Measurements from ENCODE around the gene VAV2. TPM values are rescaled to one million over a fixed set of nuclear protein-coding genes. Genes with fewer than 3 reads are reported as not detected.
"Not testable (repeated sequence)": the region's sequence is repeated elsewhere in the genome, so short reads cannot be mapped to it uniquely, and the experiment has no call there.

VAV2 gene
- total and polyA plus RNA-seq, 2 experiments from 2014 or later: 10.8 to 15.3 TPM

DNA sequence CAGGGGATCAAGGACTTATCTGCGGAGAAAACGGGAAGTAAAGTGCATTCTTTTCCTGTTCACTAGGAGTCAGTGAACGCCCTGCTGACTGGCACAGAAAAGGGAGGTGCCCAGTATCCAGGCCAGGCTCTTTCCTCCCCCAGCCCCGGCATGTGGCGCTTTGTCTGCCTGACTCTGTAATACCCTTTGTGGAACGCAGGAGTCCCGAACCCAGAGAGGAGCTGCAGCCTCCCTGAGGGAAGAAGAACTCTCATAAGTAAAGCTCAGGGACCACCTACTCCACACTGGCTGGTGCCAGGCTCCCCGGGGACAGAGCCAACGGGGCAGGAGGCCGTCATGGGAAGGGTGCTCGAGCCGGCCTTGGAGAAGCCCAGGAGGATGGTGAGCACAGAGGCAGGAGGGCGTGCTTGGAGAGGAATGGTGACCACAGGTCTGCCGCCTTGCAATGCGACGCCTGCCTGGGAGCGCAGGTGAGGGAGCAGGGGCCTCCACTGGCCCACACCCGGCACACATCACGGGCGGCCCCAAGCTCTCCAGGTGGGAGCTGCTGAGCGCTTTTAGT is 31.5 kb downstream of the VAV2 start:
- TF ChIP-seq, protein P1, sequence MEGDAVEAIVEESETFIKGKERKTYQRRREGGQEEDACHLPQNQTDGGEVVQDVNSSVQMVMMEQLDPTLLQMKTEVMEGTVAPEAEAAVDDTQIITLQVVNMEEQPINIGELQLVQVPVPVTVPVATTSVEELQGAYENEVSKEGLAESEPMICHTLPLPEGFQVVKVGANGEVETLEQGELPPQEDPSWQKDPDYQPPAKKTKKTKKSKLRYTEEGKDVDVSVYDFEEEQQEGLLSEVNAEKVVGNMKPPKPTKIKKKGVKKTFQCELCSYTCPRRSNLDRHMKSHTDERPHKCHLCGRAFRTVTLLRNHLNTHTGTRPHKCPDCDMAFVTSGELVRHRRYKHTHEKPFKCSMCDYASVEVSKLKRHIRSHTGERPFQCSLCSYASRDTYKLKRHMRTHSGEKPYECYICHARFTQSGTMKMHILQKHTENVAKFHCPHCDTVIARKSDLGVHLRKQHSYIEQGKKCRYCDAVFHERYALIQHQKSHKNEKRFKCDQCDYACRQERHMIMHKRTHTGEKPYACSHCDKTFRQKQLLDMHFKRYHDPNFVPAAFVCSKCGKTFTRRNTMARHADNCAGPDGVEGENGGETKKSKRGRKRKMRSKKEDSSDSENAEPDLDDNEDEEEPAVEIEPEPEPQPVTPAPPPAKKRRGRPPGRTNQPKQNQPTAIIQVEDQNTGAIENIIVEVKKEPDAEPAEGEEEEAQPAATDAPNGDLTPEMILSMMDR (IDR thresholded peaks at IDR 0.05; ENCODE audit: low read depth, low read length): no peak
- Histone ChIP-seq H3K36me3 (no peaks in the 10 kb centered on the region), H3K27me3 (no peaks in the 10 kb centered on the region), H3K27ac (no peak overlapping the region), H3K4me1 (ENCODE audit: low read depth) (peaks cover 24% of the 10 kb centered on the region), H3K9me3 (ENCODE audit: low read depth) (no peaks in the 10 kb centered on the region), H3K4me3 (no peak overlapping the region)
- peak in 1 of 2 donors; percentile 48 for DNase-seq (ENCODE audit: low read depth in 1 of 2, low spot score in 1 of 2)

DNA sequence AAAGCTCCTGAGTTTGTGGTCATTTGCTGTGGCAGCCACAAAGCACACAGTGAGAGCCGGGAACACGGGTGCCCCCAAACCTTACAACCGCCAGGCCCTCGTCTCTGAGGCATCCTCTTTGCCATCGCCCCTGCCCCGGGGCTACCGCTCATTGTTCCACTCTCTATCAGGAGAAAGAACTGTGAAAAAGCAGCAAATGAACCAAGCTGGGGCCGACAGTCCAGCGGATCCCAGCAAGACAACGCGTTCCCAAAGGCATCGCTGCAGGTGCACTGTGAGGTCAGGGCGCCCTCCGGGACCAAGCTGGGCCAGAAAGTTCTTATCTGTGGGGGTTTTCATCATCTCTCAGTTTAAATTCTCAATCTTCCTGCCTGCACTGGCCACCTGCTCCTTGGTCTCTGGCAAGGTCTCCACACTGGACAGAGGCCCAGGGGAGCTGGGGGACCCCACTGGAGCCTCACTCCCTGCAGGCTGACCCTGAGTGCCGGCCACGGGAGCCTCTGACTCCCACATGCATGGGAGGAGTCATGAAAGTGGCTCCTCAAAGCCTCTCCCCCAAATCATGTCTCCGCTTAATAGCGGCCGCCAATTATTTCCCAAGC is 32.1 kb downstream of the VAV2 start:
- Histone ChIP-seq H3K27me3 (no peaks in the 10 kb centered on the region), H3K27ac (no peak overlapping the region), H3K4me1 (ENCODE audit: low read depth) (peaks cover 25% of the 10 kb centered on the region), H3K9me3 (ENCODE audit: low read depth) (no peaks in the 10 kb centered on the region), H3K36me3 (no peaks in the 10 kb centered on the region), H3K4me3 (no peak overlapping the region)
- no peak for DNase-seq (ENCODE audit: low read depth in 1 of 2, low spot score in 1 of 2)
- TF ChIP-seq, protein P1 (IDR thresholded peaks at IDR 0.05; ENCODE audit: low read depth, low read length): no peak

DNA sequence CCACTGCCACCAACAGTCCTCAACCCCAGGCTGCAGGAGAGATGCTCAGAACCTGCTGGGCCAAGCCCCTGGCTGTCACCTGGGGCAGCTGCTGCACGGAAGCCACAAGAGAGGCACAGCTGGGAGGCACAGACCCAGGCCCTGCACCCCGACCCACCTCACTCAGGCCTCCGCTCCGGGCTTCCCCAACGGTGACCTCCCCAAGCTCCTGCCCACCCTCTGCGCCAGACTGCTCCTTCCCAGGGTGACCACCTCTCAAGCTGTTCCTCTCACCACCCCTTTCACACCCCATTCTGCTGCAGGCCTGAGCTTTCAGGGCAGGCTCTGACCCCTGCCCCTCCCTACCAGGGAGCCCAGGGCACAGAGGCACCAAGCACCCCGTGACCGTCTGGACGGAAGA is 33.0 kb downstream of the VAV2 start:
- no peak overlapping the region for H3K27ac ChIP-seq
- no peak for DNase-seq (ENCODE audit: low read depth in 1 of 2, low spot score in 1 of 2)
- TF ChIP-seq, protein P1 (IDR thresholded peaks at IDR 0.05; ENCODE audit: low read depth, low read length): no peak
- H3K9me3 ChIP-seq (ENCODE audit: low read depth): no peaks in the 10 kb centered on the region
- peaks cover 25% of the 10 kb centered on the region for H3K4me1 ChIP-seq (ENCODE audit: low read depth)
- H3K36me3 ChIP-seq: no peaks in the 10 kb centered on the region
- H3K4me3 ChIP-seq: no peak overlapping the region
- no peaks in the 10 kb centered on the region for H3K27me3 ChIP-seq

DNA sequence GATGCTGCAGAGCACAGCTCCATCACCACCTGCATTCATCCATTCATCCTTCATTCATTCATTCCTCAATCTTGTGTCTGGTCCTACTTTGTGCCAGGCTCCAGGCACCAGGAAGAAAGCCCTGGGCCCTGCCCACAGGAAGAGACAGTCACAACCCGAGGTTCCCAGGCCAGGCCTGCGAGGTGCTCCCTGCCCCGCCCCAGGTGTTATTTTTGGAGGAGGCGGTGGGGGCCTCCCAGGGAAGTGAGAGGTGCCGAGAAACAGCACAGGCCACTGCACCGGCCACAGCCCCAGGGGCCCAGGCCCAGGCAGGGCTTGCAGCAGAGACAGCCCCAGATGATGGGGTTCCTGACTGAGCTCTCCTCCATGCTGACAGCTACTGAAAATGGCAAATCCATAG is 33.4 kb downstream of the VAV2 start:
- TF ChIP-seq, protein P1 (IDR thresholded peaks at IDR 0.05; ENCODE audit: low read depth, low read length): no peak
- Histone ChIP-seq H3K4me3 (no peak overlapping the region), H3K9me3 (ENCODE audit: low read depth) (no peaks in the 10 kb centered on the region), H3K27me3 (no peaks in the 10 kb centered on the region), H3K36me3 (no peaks in the 10 kb centered on the region), H3K4me1 (ENCODE audit: low read depth) (peaks cover 25% of the 10 kb centered on the region), H3K27ac (no peak overlapping the region)
- DNase-seq (ENCODE audit: low read depth in 1 of 2, low spot score in 1 of 2): no peak

DNA sequence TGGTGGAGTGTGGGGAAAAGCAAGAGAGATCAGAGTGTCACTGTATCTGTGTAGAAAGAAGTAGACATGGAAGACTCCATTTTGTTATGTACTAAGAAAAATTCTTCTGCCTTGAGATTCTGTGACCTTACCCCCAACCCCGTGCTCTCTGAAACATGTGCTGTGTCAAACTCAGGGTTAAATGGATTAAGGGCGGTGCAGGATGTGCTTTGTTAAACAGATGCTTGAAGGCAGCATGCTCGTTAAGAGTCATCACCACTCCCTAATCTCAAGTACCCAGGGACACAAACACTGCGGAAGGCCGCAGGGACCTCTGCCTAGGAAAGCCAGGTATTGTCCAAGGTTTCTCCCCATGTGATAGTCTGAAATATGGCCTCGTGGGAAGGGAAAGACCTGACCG is 34.4 kb downstream of the VAV2 start:
- peaks cover 25% of the 10 kb centered on the region for H3K4me1 ChIP-seq (ENCODE audit: low read depth)
- H3K4me3 ChIP-seq; H3K9me3 ChIP-seq (ENCODE audit: low read depth); H3K27me3 ChIP-seq; H3K36me3 ChIP-seq; H3K27ac ChIP-seq; DNase-seq (ENCODE audit: low read depth in 1 of 2, low spot score in 1 of 2): not testable (repeated sequence)

DNA sequence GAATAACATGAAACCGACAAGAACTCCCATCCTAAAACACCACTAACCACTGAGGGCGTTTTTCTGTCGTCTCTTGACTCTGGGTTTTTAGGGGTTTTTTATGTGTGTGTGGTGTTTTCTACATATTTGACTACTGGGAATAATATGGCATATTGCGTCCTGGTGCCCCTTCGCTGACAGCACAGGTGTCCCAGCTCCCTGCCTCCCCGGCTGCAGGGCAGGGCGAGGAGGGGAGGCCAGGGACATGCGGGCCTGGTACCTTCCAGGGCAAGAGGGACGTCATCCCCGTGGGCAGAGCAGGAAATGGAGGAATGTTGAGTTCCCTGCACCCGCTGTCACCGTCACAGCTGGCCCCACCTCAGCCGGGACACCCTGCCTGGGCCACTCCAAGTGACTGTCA is 34.8 kb downstream of the VAV2 start:
- Histone ChIP-seq H3K36me3 (no peaks in the 10 kb centered on the region), H3K27ac (no peak overlapping the region)
- TF ChIP-seq, protein P1 (IDR thresholded peaks at IDR 0.05; ENCODE audit: low read depth, low read length): no peak

More for the DNA sequence above, 34.8 kb downstream of the VAV2 start:
- Histone ChIP-seq H3K4me1 (ENCODE audit: low read depth) (peaks cover 25% of the 10 kb centered on the region), H3K9me3 (ENCODE audit: low read depth) (no peaks in the 10 kb centered on the region), H3K4me3 (no peak overlapping the region), H3K27me3 (no peaks in the 10 kb centered on the region)
- no peak for DNase-seq (ENCODE audit: low read depth in 1 of 2, low spot score in 1 of 2)

All from cardiac muscle cell (in vitro differentiated cells and primary cell).